H1 (cell line): ENCODE results near the gene DHDH. TPM values are rescaled to one million over a fixed set of nuclear protein-coding genes. Genes with fewer than 3 reads are reported as not detected.

Source experiments
- CTCF ChIA-PET: fragments of 300-600 bp; sonication (Branson Sonifier 250); formaldehyde crosslinking; loops from one replicate; lab custom pipeline; 2021; ENCODE audit not compliant: partially characterized antibody; lab: Charles Lee
- POLR2A ChIA-PET: fragments of 300-600 bp; sonication (Branson Sonifier 250); formaldehyde crosslinking; loops from one replicate; lab custom pipeline; 2021; ENCODE audit warnings: inconsistent platforms; ENCODE audit not compliant: partially characterized antibody; lab: Charles Lee
- DNase-seq, 2 experiments: peaks; one replicate each; pipeline versions ENCODE4 v3.0.0 to v3.0.0-alpha.2; 2010 to 2022; ENCODE audit warnings: low spot score in 2 of 2, low read depth in 1 of 2, mixed read lengths in 1 of 2
- FAIRE-seq: peaks from 2 replicates; lab custom pipeline; 2011; peaks lifted over from hg19 to GRCh38; lab: Jason Lieb, UNC
- H2AFZ ChIP-seq: 2 replicates; pipeline ENCODE4 v1.8.1; 2012; ENCODE audit warnings: low read length, inconsistent platforms
- H2AK5ac ChIP-seq: 2 replicates; pipeline ENCODE4 v1.6.1; 2013; ENCODE audit warnings: low read depth, low read length
- H2BK120ac ChIP-seq: replicated peaks from 2 replicates; pipeline ENCODE3; 2013; ENCODE audit warnings: low read depth, low read length, inconsistent platforms
- H2BK12ac ChIP-seq: 2 replicates; pipeline ENCODE4 v1.6.1; 2013; ENCODE audit warnings: low read depth, low read length
- H2BK15ac ChIP-seq: 2 replicates; pipeline ENCODE4 v1.6.1; 2013; ENCODE audit warnings: low read length
- H2BK20ac ChIP-seq: 2 replicates; pipeline ENCODE4 v1.6.1; 2013; ENCODE audit warnings: low read length
- H2BK5ac ChIP-seq: 2 replicates; pipeline ENCODE4 v1.6.1; 2013; ENCODE audit warnings: low read depth, low read length
- H3K14ac ChIP-seq: 2 replicates; pipeline ENCODE4 v1.6.1; 2013; ENCODE audit warnings: inconsistent platforms; ENCODE audit not compliant: insufficient read length
- H3K18ac ChIP-seq: 2 replicates; pipeline ENCODE4 v1.6.1; 2013; ENCODE audit warnings: low read length; ENCODE audit errors: extremely low read depth
- H3K23ac ChIP-seq: 2 replicates; pipeline ENCODE4 v1.6.1; 2013; ENCODE audit warnings: inconsistent platforms; ENCODE audit not compliant: insufficient read length
- H3K23me2 ChIP-seq: 2 replicates; pipeline ENCODE4 v1.6.1; 2013; ENCODE audit warnings: low read depth, low read length
- H3K27ac ChIP-seq: 2 replicates; pipeline ENCODE4 v1.6.1; 2011; ENCODE audit warnings: low read depth, low read length, inconsistent platforms
- H3K27me3 ChIP-seq, 4 experiments: replicated peaks in 1 of 4; 1 replicate in 1 of 4; 2 replicates in 3 of 4; pipeline versions ENCODE4 v1.6.1 to v1.8.1; 2011 to 2013; ENCODE audit warnings: low read length in 3 of 4, mild to moderate bottlenecking in 3 of 4, inconsistent platforms in 2 of 4, mixed read lengths in 2 of 4, moderate library complexity in 1 of 4; ENCODE audit not compliant: control insufficient read depth in 3 of 4, insufficient read depth in 3 of 4; ENCODE audit errors: extremely low read depth in 1 of 4
- H3K36me3 ChIP-seq, 4 experiments: 2 replicates each; pipeline versions ENCODE4 v1.6.1 to v1.8.1; 2011 to 2013; ENCODE audit warnings: mild to moderate bottlenecking in 4 of 4, low read length in 3 of 4, moderate library complexity in 2 of 4, control low read depth in 1 of 4, inconsistent platforms in 1 of 4; ENCODE audit not compliant: insufficient read depth in 4 of 4, control insufficient read depth in 2 of 4
- H3K4ac ChIP-seq: replicated peaks from 2 replicates; pipeline ENCODE3; 2013; ENCODE audit warnings: low read length, low read depth, mixed read lengths, inconsistent platforms; ENCODE audit not compliant: insufficient read length
- H3K4me1 ChIP-seq, 4 experiments: replicated peaks in 1 of 4; 1 replicate in 1 of 4; 2 replicates in 3 of 4; pipeline versions ENCODE4 v1.6.1 to v1.8.1; 2011 to 2013; ENCODE audit warnings: low read length in 3 of 4, inconsistent platforms in 2 of 4, mixed read lengths in 1 of 4; ENCODE audit not compliant: insufficient read depth in 4 of 4, control insufficient read depth in 3 of 4
- H3K4me2 ChIP-seq, 2 experiments: 2 replicates each; pipeline versions ENCODE4 v1.6.1 to v1.8.1; 2011 to 2013; ENCODE audit warnings: low read depth in 2 of 2, low read length in 2 of 2, control low read depth in 1 of 2, inconsistent platforms in 1 of 2, mild to moderate bottlenecking in 1 of 2; ENCODE audit not compliant: insufficient read depth in 1 of 2
- H3K4me3 ChIP-seq, 4 experiments: fragments of 200-600, 300-600 bp in 1 of 4; sonication (generic), shearing (Covaris generic), sonication (Bioruptor Twin) in 1 of 4; 2 replicates each; pipeline versions ENCODE4 v1.5.1 to v1.8.1; 2011 to 2016; ENCODE audit warnings: low read length in 4 of 4, low read depth in 3 of 4, control low read depth in 2 of 4, inconsistent platforms in 2 of 4, mild to moderate bottlenecking in 2 of 4, mixed read lengths in 1 of 4, moderate library complexity in 1 of 4; ENCODE audit not compliant: insufficient read depth in 2 of 4; ENCODE audit errors: extremely low read depth in 1 of 4
- H3K56ac ChIP-seq: replicated peaks from 2 replicates; pipeline ENCODE3; 2013; ENCODE audit warnings: low read depth, mild to moderate bottlenecking, mixed read lengths, low read length, inconsistent platforms; ENCODE audit not compliant: insufficient read length
- H3K79me1 ChIP-seq: 2 replicates; pipeline ENCODE4 v1.6.1; 2013; ENCODE audit warnings: low read depth, low read length, control low read depth
- H3K79me2 ChIP-seq, 2 experiments: 2 replicates each; pipeline versions ENCODE4 v1.6.1 to v1.8.1; 2012 to 2013; ENCODE audit warnings: low read length in 2 of 2, mild to moderate bottlenecking in 2 of 2, inconsistent platforms in 1 of 2; ENCODE audit not compliant: insufficient read depth in 2 of 2, control insufficient read depth in 1 of 2
- H3K9ac ChIP-seq, 4 experiments: replicated peaks in 1 of 4; 1 replicate in 1 of 4; 2 replicates in 3 of 4; pipeline versions ENCODE4 v1.6.1 to v1.8.1; 2011 to 2013; ENCODE audit warnings: low read depth in 3 of 4, low read length in 3 of 4, control low read depth in 2 of 4, mild to moderate bottlenecking in 2 of 4, moderate library complexity in 2 of 4, inconsistent platforms in 1 of 4; ENCODE audit errors: extremely low read depth in 1 of 4
- H3K9me3 ChIP-seq, 2 experiments: 2 replicates each; pipeline versions ENCODE4 v1.6.1 to v1.8.1; 2012 to 2013; ENCODE audit warnings: mild to moderate bottlenecking in 2 of 2, moderate library complexity in 2 of 2, control low read depth in 1 of 2, inconsistent platforms in 1 of 2, low read depth in 1 of 2, low read length in 1 of 2, mixed read lengths in 1 of 2; ENCODE audit not compliant: insufficient read depth in 2 of 2
- H4K20me1 ChIP-seq, 2 experiments: replicated peaks in 1 of 2; 2 replicates each; pipeline versions ENCODE3 to v1.8.1; 2011 to 2013; ENCODE audit warnings: inconsistent platforms in 2 of 2, low read length in 2 of 2, mild to moderate bottlenecking in 1 of 2; ENCODE audit not compliant: insufficient read depth in 2 of 2, control insufficient read depth in 1 of 2
- H4K5ac ChIP-seq: 2 replicates; pipeline ENCODE4 v1.6.1; 2013; ENCODE audit warnings: low read length, low read depth, mixed read lengths, inconsistent platforms; ENCODE audit not compliant: insufficient read length
- H4K8ac ChIP-seq: 2 replicates; pipeline ENCODE4 v1.8.0; 2013; ENCODE audit warnings: mild to moderate bottlenecking, moderate library complexity, low read length, inconsistent platforms; ENCODE audit not compliant: insufficient read depth; ENCODE audit errors: extremely low read depth
- H4K91ac ChIP-seq: replicated peaks from 2 replicates; pipeline ENCODE3; 2013; ENCODE audit warnings: low read length, mixed read lengths, inconsistent platforms; ENCODE audit not compliant: insufficient read length
- CEBPB ChIP-seq: IDR thresholded peaks from 2 replicates; pipeline ENCODE4 v1.6.1; 2012; ENCODE audit warnings: low read depth, low read length
- CTBP2 ChIP-seq: IDR thresholded peaks from 2 replicates; pipeline ENCODE4 v1.7.0; 2011; ENCODE audit warnings: borderline replicate concordance, mild to moderate bottlenecking, moderate library complexity, mixed read lengths, low read length; ENCODE audit not compliant: insufficient read depth, insufficient read length
- HDAC2 ChIP-seq, 2 experiments: fragments of 300-600 bp in 1 of 2; sonication (generic) in 1 of 2; IDR thresholded peaks; 2 replicates each; pipeline ENCODE4 v1.6.1; 2011 to 2012; ENCODE audit warnings: low read depth in 2 of 2, low read length in 2 of 2, mild to moderate bottlenecking in 2 of 2, moderate library complexity in 2 of 2, borderline replicate concordance in 1 of 2, inconsistent platforms in 1 of 2
- HDAC6 ChIP-seq: IDR thresholded peaks from one replicate; pipeline ENCODE4 v1.7.1; 2012; ENCODE audit warnings: low read depth, mild to moderate bottlenecking, inconsistent platforms, low read length, moderate library complexity
- POU5F1 ChIP-seq: IDR thresholded peaks from 2 replicates; pipeline ENCODE4 v1.6.1; 2011; ENCODE audit warnings: low read depth, mild to moderate bottlenecking, low read length, moderate library complexity
- RAD21 ChIP-seq, 2 experiments: IDR thresholded peaks in 1 of 2; conservative IDR thresholded peaks in 1 of 2; 2 replicates each; pipeline ENCODE4 v1.6.1; 2011; ENCODE audit warnings: low read depth in 2 of 2, low read length in 2 of 2, improper control_type of control experiment in 1 of 2, inconsistent platforms in 1 of 2, mild to moderate bottlenecking in 1 of 2, moderate library complexity in 1 of 2
- SAP30 ChIP-seq: fragments of 300-600 bp; sonication (generic); IDR thresholded peaks from 2 replicates; pipeline ENCODE4 v1.7.1; 2012; ENCODE audit warnings: low read length, moderate library complexity, mild to moderate bottlenecking, inconsistent platforms; ENCODE audit not compliant: insufficient read depth, insufficient replicate concordance
- TAF1 ChIP-seq: IDR thresholded peaks from 2 replicates; pipeline ENCODE4 v1.6.1; 2011; ENCODE audit warnings: mild to moderate bottlenecking, low read depth, low read length
- WGBS, 2 experiments: shearing (Covaris generic) in 1 of 2; methylation state at CpG; one replicate each; pipeline versions ENCODE4 v1.1.6 to v1.1.7; 2013 to 2015; ENCODE audit warnings: low lambda C conversion rate in 2 of 2, mixed read lengths in 2 of 2, inconsistent platforms in 1 of 2, low coverage in 1 of 2, missing lambda C conversion rate in 1 of 2; ENCODE audit not compliant: insufficient replicate concordance in 2 of 2, insufficient coverage in 1 of 2, insufficient read length in 1 of 2; ENCODE audit errors: extremely low coverage in 1 of 2, missing lambda C conversion rate in 1 of 2; 5-methylcytosine and 5-hydroxymethylcytosine counted together
- polyA plus RNA-seq, 7 experiments: library from polyadenylated mRNA; depleted of rRNA in 3 of 7; stranded (reverse) in 5 of 7; unstranded in 2 of 7; fragments of >200 nt in 5 of 7; fragments of 200-250 nt in 2 of 7; gene quantifications; 1 replicate in 5 of 7; 2 replicates in 1 of 7; 4 replicates in 1 of 7; pipeline versions ENCODE4 v1.2.1 to v1.2.3, GENCODE V29; 2011 to 2013; ENCODE audit warnings: missing spikeins in 2 of 7, mixed read lengths in 2 of 7
- total RNA-seq: library from RNA; stranded (reverse); fragmentation: NEBNext Ultra II Directional; extraction: Animal tissue kit (Norgen Biotek cat#: 25700); gene quantifications from 2 replicates; pipeline ENCODE4 v1.2.1, GENCODE V29; 2021

DHDH gene
- total and polyA plus RNA-seq, 2 of the 8 experiments (the other 6 are each of a cell fraction or from before 2014, with no cell fraction given) = 2.2 to 2.8 TPM

GRCh38 chr19:48993175-48994034, 59.9 kb downstream of the DHDH start, which contains the start of the genes GYS1 and RUVBL2:
Gene GYS1 (minus strand): TSS chr19:48993309. CDS start chr19:48993112, 197 bp downstream.
Gene RUVBL2 (plus strand): TSS chr19:48993887. CDS start chr19:48993912, 25 bp downstream.
- 1% methylated on average over 39 of the region's 56 CpGs; no CpG with 5 or more reads in 1 of the 2 experiments for WGBS, 2 experiments
- peak; percentile 89 for FAIRE-seq
- peak within 1 kb of the TSS; percentile 44 for H3K4ac ChIP-seq
- TF ChIP-seq CEBPB = peak; percentile 58
- TF ChIP-seq HDAC2 (IDR thresholded peaks at IDR 0.05; ENCODE audit: borderline replicate concordance in 1 of 2, low read depth in 2 of 2, low read length in 2 of 2) = peak in 1 of 2 experiments; percentile 42; a peak in 1 of 4 replicates
- no peak for TF ChIP-seq HDAC6
- peak in 1 of 2 experiments; percentile 8; a peak in 2 of 4 replicates for TF ChIP-seq RAD21 (IDR thresholded peaks at IDR 0.05 in 1 of 2, conservative IDR thresholded peaks at IDR 0.05 in 1 of 2; ENCODE audit: low read depth in 2 of 2, low read length in 2 of 2)
- TF ChIP-seq CTBP2 = no peak
- TF ChIP-seq SAP30 = no peak
- no peak for TF ChIP-seq POU5F1
- TF ChIP-seq TAF1 = peak; percentile 89

More at GRCh38 chr19:48993175-48994034, 59.9 kb downstream of the DHDH start, which contains the start of the genes GYS1 and RUVBL2:
- Histone ChIP-seq H3K9me3 (no peaks in the 10 kb centered on the region), H4K5ac (peak within 1 kb of the TSS; percentile 98), H3K27me3 (no peaks in the 10 kb centered on the region), H2AK5ac (no peak within 1 kb of the TSS), H3K36me3 (peaks cover 0 to 8% (median 2%) of the 10 kb centered on the region in 4 experiments; a peak in 4 of 8 replicates), H3K79me2 (peaks cover 11 to 33% of the 10 kb centered on the region in 2 experiments; a peak in 3 of 4 replicates), H3K56ac (peak within 1 kb of the TSS; percentile 90), H4K8ac (peak within 1 kb of the TSS; percentile 84), H3K23ac (no peak within 1 kb of the TSS), H4K20me1 (peaks cover 0 to 11% of the 10 kb centered on the region in 2 experiments), H2BK12ac (0 out of 2 replicates have a peak within 1 kb of the TSS, but pooled peaks have one; percentile 4), H3K79me1 (peaks cover 15% of the 10 kb centered on the region), H3K4me2 (peak within 1 kb of the TSS; percentile 91 to 97), H2BK5ac (peak within 1 kb of the TSS; percentile 89; the same call in 1 of the 2 replicates), H2BK15ac (no peak within 1 kb of the TSS), H4K91ac (peak within 1 kb of the TSS; percentile 58), H2BK120ac (no peak within 1 kb of the TSS), H2BK20ac (no peak within 1 kb of the TSS), H2AFZ (no peak within 1 kb of the TSS), H3K23me2 (peaks cover 8% of the 10 kb centered on the region; the same call in 1 of the 2 replicates), H3K9ac (peak within 1 kb of the TSS; percentile 73 to 90 (median 82)), H3K18ac (peak within 1 kb of the TSS; percentile 89; the same call in 1 of the 2 replicates), H3K27ac (peak within 1 kb of the TSS; percentile 63), H3K4me1 (peaks cover 0 to 3% (median 0%) of the 10 kb centered on the region in 4 experiments; a peak in 2 of 7 replicates), H3K14ac (no peak within 1 kb of the TSS), H3K4me3 (peak within 1 kb of the TSS; percentile 74 to 97 (median 92))
- ChIA-PET CTCF (interaction anchor here (0.5 to 2.6 kb wide), 34 partner anchors 12 to 373 kb away, joined by 3 to 19 read pairs (median 4); partner anchors contain the start of gene NUCB1), POLR2A (interaction anchor here (0.5 to 4.4 kb wide), 17 partner anchors 10 to 120 kb away, joined by 3 to 37 read pairs (median 3); partner anchors contain the start of genes CGB2, FTL and PPP1R15A)
- peak; percentile 97 to 99 for DNase-seq
